ENCODE data around the gene ACP7.

The ACP7 gene

GRCh38 chr19:39145180-39145953 lies 61.2 kb downstream of the ACP7 start:
- in situ Hi-C loops (cut with MboI; ENCODE audit: low sequenced_read_pairs): no loop called here

GRCh38 chr19:39146091-39146490 lies 61.9 kb downstream of the ACP7 start:
- in situ Hi-C loops (cut with MboI; ENCODE audit: low sequenced_read_pairs): no loop called here

- in situ Hi-C loops (cut with MboI; ENCODE audit: low sequenced_read_pairs): no loop called here
Observed at GRCh38 chr19:39146686-39147450, 62.7 kb downstream of the ACP7 start.

GRCh38 chr19:39147480-39147879 lies 63.3 kb downstream of the ACP7 start:
- in situ Hi-C loops (cut with MboI; ENCODE audit: low sequenced_read_pairs): no loop called here

GRCh38 chr19:39148939-39149529 lies 64.9 kb downstream of the ACP7 start:
- in situ Hi-C loops (cut with MboI; ENCODE audit: low sequenced_read_pairs): no loop called here

- in situ Hi-C loops (cut with MboI; ENCODE audit: low sequenced_read_pairs): no loop called here
Observed at GRCh38 chr19:39150235-39150634, 66.1 kb downstream of the ACP7 start.

- in situ Hi-C loops (cut with MboI; ENCODE audit: low sequenced_read_pairs): no loop called here
Observed at GRCh38 chr19:39150807-39151600, 66.8 kb downstream of the ACP7 start.

GRCh38 chr19:39152066-39152465 lies 67.9 kb downstream of the ACP7 start:
- in situ Hi-C loops (cut with MboI; ENCODE audit: low sequenced_read_pairs): no loop called here

- in situ Hi-C loops (cut with MboI; ENCODE audit: low sequenced_read_pairs): no loop called here
Observed at GRCh38 chr19:39154100-39154628, 70.0 kb downstream of the ACP7 start.

- in situ Hi-C loops (cut with MboI; ENCODE audit: low sequenced_read_pairs): no loop called here
Observed at GRCh38 chr19:39154629-39155100, 70.5 kb downstream of the ACP7 start.

GRCh38 chr19:39155114-39155700 lies 71.0 kb downstream of the ACP7 start:
- in situ Hi-C loops (cut with MboI; ENCODE audit: low sequenced_read_pairs): no loop called here

GRCh38 chr19:39155741-39156140 lies 71.6 kb downstream of the ACP7 start:
- in situ Hi-C loops (cut with MboI; ENCODE audit: low sequenced_read_pairs): no loop called here

- in situ Hi-C loops (cut with MboI; ENCODE audit: low sequenced_read_pairs): no loop called here
Observed at GRCh38 chr19:39156326-39157230, 72.4 kb downstream of the ACP7 start.

- in situ Hi-C loops (cut with MboI; ENCODE audit: low sequenced_read_pairs): no loop called here
Observed at GRCh38 chr19:39157275-39157996, 73.3 kb downstream of the ACP7 start.

GRCh38 chr19:39157997-39158389 lies 73.8 kb downstream of the ACP7 start:
- in situ Hi-C loops (cut with MboI; ENCODE audit: low sequenced_read_pairs): no loop called here

GRCh38 chr19:39158646-39159260 lies 74.6 kb downstream of the ACP7 start:
- in situ Hi-C loops (cut with MboI; ENCODE audit: low sequenced_read_pairs): no loop called here

- in situ Hi-C loops (cut with MboI; ENCODE audit: low sequenced_read_pairs): no loop called here
Observed at GRCh38 chr19:39160523-39160861, 76.3 kb downstream of the ACP7 start.
